Natural killer cell (primary cell): Measurements from ENCODE around the gene RBPJ. TPM values are rescaled to one million over a fixed set of nuclear protein-coding genes. Genes with fewer than 3 reads are reported as not detected.

Experiments used
- ATAC-seq, 3 donors: fragments of 150-1000 bp in 2 of 3; fragments of 200-7000 bp in 1 of 3; cut with Tn5 transposase; 1 replicate in 1 of 3; 2 replicates in 2 of 3; pipeline ENCODE4 v1.10.0; 2021; ENCODE audit warnings: mild to moderate bottlenecking in 2 of 3, moderate library complexity in 2 of 3
- DNase-seq, 2 donors: peaks; one replicate each; pipeline versions ENCODE4 v3.0.0 to v3.0.0-alpha.2; 2013 to 2021; ENCODE audit warnings: mixed read lengths in 1 of 2
- H3K27ac ChIP-seq: one replicate; pipeline ENCODE4 v1.5.1; 2013; ENCODE audit warnings: mild to moderate bottlenecking, low read length
- H3K27me3 ChIP-seq: one replicate; pipeline ENCODE4 v1.6.1; 2013; ENCODE audit warnings: low read length; ENCODE audit not compliant: control insufficient read depth, insufficient read depth
- H3K36me3 ChIP-seq: one replicate; pipeline ENCODE4 v1.6.1; 2013; ENCODE audit warnings: low read length; ENCODE audit not compliant: control insufficient read depth, insufficient read depth
- H3K4me1 ChIP-seq: one replicate; pipeline ENCODE4 v1.6.1; 2013; ENCODE audit warnings: low read length; ENCODE audit not compliant: control insufficient read depth, insufficient read depth
- H3K4me3 ChIP-seq: one replicate; pipeline ENCODE4 v1.5.1; 2013; ENCODE audit warnings: low read length
- H3K9me3 ChIP-seq: one replicate; pipeline ENCODE4 v1.6.1; 2013; ENCODE audit warnings: low read length; ENCODE audit not compliant: control insufficient read depth, insufficient read depth
- H3K27ac Mint-ChIP-seq, 2 donors: one replicate each; pipeline ENCODE4 v1.8.0; 2022; ENCODE audit warnings: mild to moderate bottlenecking in 2 of 2, mixed read lengths in 2 of 2, moderate library complexity in 1 of 2
- H3K27me3 Mint-ChIP-seq, 2 donors: one replicate each; pipeline ENCODE4 v1.8.0; 2022; ENCODE audit warnings: low read depth in 2 of 2, mixed read lengths in 2 of 2
- H3K36me3 Mint-ChIP-seq: one replicate; pipeline ENCODE4 v1.8.0; 2022; ENCODE audit warnings: mixed read lengths
- H3K4me1 Mint-ChIP-seq, 2 donors: one replicate each; pipeline ENCODE4 v1.8.0; 2022; ENCODE audit warnings: mixed read lengths in 2 of 2
- H3K4me3 Mint-ChIP-seq: one replicate; pipeline ENCODE4 v1.8.0; 2022; ENCODE audit warnings: mild to moderate bottlenecking, moderate library complexity, mixed read lengths
- H3K9me3 Mint-ChIP-seq, 2 donors: one replicate each; pipeline ENCODE4 v1.8.0; 2022; ENCODE audit warnings: mixed read lengths in 2 of 2
- WGBS: methylation state at CpG from one replicate; pipeline ENCODE4 v1.1.7; 2013; ENCODE audit warnings: missing lambda C conversion rate; ENCODE audit not compliant: insufficient coverage; 5-methylcytosine and 5-hydroxymethylcytosine counted together
- intact Hi-C: fragments of 100-400 bp; cut with micrococcal nuclease; formaldehyde crosslinking; loops from one replicate; pipeline ENCODE4 v1.14.2; 2022
- total RNA-seq, 4 donors: library from RNA; stranded (reverse); fragments of 120-200 nt in 1 of 4; gene quantifications; one replicate each; pipeline versions ENCODE4 v1.2.3 to v1.2.4, GENCODE V29; 2013 to 2022
- TF ChIP-seq, protein P1 (sequence below): fragments of 200-600 bp; IDR thresholded peaks from one replicate; pipeline ENCODE4 v1.8.0; 2022; ENCODE audit warnings: antibody characterized with exemption

The RBPJ gene
- total RNA-seq, 3 donors from 2014 or later (not counting 1 experiment from before 2014, with no cell fraction given), result 46.4 to 53.3 (median 48.8) TPM

DNA sequence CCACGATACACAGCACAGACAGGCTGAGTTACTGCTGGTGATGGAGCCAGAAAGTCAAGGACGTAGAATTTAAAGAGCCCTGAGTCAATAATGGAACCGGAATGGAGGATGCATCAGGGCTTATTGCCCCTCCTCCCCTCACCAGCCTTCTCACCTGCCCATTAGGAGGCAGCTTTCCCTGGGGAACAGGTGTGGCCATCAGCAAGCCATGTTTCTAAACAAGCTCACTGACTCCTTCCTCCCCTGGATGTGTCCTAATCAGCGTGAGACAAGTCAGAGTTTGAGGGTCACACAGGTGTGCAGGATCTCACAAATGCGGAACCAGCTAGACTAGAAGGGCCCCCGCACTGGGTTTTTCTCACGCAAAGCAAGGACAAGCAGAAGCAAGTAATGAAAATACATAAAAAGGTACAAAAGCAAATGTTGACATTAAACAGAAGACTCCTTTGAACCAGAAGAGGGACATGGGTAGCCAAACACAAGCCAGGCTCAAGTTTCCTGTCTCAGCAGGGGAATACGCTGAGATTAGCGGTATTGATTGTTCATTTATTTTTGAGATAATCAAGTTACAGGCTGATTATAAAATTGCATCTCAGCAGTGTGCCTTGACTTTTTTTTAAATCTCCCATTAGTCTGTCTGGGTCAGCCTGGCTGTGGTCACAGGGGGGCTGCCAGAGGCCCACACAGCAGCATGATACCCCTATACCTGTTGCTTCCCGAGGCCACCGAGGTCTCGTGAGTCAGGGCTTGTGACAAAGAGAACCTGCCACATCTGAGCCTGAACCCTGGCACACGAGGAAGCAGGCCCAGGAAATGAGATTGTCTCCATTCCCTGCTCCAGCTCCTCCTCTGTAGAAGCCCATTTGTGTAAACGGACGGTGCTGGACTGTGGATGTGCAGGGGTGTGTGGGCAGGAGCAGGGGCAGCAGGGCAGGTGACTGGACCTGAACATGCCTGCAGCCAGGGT is 132.0 kb downstream of the RBPJ start:
- WGBS, result 87% methylated on average over 15 of the region's 15 CpGs
- H3K36me3 Mint-ChIP-seq, result no peaks in the 10 kb centered on the region
- H3K27ac ChIP-seq, result no peak overlapping the region
- no peaks in the 10 kb centered on the region for H3K4me1 ChIP-seq
- H3K4me3 Mint-ChIP-seq, result no peak overlapping the region
- TF ChIP-seq, protein P1, sequence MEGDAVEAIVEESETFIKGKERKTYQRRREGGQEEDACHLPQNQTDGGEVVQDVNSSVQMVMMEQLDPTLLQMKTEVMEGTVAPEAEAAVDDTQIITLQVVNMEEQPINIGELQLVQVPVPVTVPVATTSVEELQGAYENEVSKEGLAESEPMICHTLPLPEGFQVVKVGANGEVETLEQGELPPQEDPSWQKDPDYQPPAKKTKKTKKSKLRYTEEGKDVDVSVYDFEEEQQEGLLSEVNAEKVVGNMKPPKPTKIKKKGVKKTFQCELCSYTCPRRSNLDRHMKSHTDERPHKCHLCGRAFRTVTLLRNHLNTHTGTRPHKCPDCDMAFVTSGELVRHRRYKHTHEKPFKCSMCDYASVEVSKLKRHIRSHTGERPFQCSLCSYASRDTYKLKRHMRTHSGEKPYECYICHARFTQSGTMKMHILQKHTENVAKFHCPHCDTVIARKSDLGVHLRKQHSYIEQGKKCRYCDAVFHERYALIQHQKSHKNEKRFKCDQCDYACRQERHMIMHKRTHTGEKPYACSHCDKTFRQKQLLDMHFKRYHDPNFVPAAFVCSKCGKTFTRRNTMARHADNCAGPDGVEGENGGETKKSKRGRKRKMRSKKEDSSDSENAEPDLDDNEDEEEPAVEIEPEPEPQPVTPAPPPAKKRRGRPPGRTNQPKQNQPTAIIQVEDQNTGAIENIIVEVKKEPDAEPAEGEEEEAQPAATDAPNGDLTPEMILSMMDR, result no peak
- H3K4me3 ChIP-seq, result no peak overlapping the region
- H3K27ac Mint-ChIP-seq, result no peak overlapping the region
- peaks cover 0 to 5% of the 10 kb centered on the region in 2 donors for H3K4me1 Mint-ChIP-seq
- H3K36me3 ChIP-seq, result no peaks in the 10 kb centered on the region
- ATAC-seq, result no peak
- intact Hi-C loops, result no loop called here
- no peaks in the 10 kb centered on the region for H3K9me3 Mint-ChIP-seq
- no peak for DNase-seq
- H3K9me3 ChIP-seq, result no peaks in the 10 kb centered on the region
- H3K27me3 Mint-ChIP-seq, result peaks cover 10 to 22% of the 10 kb centered on the region in 2 donors
- no peaks in the 10 kb centered on the region for H3K27me3 ChIP-seq

DNA sequence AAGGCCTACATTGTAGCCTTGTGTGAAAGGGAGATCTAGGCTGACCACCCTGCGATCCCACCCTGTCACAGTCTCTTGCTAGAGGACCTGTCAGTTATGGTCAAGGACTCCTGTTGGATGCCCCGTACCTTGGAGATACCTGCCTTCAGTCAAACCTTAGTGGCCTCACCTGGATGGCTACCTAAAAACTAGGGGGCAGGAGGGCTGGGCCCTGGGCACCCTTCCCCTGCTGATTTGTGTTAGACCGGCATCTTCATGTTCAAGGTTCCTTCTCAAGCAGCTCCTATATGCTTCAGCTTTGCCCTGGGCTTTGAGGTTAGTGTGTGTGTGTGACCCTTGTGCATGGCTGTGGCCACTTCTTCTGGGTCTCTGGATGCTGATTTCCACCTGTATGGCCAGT is 134.1 kb downstream of the RBPJ start:
- Mint-ChIP-seq H3K36me3 (no peaks in the 10 kb centered on the region), H3K4me3 (no peak overlapping the region), H3K9me3 (no peaks in the 10 kb centered on the region), H3K27ac (no peak overlapping the region), H3K27me3 (peaks cover 6 to 14% of the 10 kb centered on the region in 2 donors), H3K4me1 (peaks cover 5 to 6% of the 10 kb centered on the region in 2 donors)
- TF ChIP-seq, protein P1, result no peak
- intact Hi-C loops, result no loop called here
- Histone ChIP-seq H3K27me3 (no peaks in the 10 kb centered on the region), H3K36me3 (no peaks in the 10 kb centered on the region), H3K9me3 (no peaks in the 10 kb centered on the region), H3K4me3 (no peak overlapping the region), H3K4me1 (peaks cover 5% of the 10 kb centered on the region), H3K27ac (no peak overlapping the region)
- no peak for ATAC-seq
- DNase-seq, result no peak
- WGBS, result 92% methylated on average over 3 of the region's 3 CpGs

DNA sequence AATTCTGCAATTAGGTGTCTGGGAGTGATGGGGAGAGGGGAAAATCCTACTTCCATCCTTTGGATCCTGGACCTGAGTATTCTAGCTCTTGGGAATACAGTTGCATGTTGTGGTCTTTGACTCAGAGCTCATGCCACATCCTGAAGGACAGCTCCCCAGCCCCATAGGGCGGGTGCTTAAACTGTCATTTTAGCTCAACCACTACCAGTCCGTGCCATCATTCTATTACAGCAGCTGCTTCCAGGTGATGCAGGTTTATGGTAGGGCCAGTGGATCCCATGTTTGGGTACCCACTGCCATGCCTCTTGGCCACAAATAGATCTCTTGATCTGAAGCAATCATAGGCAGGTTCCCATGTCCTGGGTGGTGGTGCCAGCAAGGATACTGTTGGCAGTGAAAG is 134.8 kb downstream of the RBPJ start:
- DNase-seq (no peak), ATAC-seq (no peak)
- Mint-ChIP-seq H3K4me1 (peaks cover 5 to 6% of the 10 kb centered on the region in 2 donors), H3K4me3 (no peak overlapping the region), H3K36me3 (no peaks in the 10 kb centered on the region), H3K27me3 (peaks cover 6 to 14% of the 10 kb centered on the region in 2 donors), H3K27ac (no peak overlapping the region), H3K9me3 (no peaks in the 10 kb centered on the region)
- Histone ChIP-seq H3K27me3 (no peaks in the 10 kb centered on the region), H3K9me3 (no peaks in the 10 kb centered on the region), H3K4me1 (peaks cover 5% of the 10 kb centered on the region), H3K27ac (no peak overlapping the region), H3K4me3 (no peak overlapping the region), H3K36me3 (no peaks in the 10 kb centered on the region)
- intact Hi-C loops, result no loop called here
- TF ChIP-seq, protein P1, result no peak
- WGBS, result 80% methylated on average over 2 of the region's 2 CpGs
